Measurements from ENCODE around the gene KCTD12.

GRCh38 chr13:76888421-76888820 lies 2.2 kb upstream of the KCTD12 start:
- TF ChIP-seq, protein P1, sequence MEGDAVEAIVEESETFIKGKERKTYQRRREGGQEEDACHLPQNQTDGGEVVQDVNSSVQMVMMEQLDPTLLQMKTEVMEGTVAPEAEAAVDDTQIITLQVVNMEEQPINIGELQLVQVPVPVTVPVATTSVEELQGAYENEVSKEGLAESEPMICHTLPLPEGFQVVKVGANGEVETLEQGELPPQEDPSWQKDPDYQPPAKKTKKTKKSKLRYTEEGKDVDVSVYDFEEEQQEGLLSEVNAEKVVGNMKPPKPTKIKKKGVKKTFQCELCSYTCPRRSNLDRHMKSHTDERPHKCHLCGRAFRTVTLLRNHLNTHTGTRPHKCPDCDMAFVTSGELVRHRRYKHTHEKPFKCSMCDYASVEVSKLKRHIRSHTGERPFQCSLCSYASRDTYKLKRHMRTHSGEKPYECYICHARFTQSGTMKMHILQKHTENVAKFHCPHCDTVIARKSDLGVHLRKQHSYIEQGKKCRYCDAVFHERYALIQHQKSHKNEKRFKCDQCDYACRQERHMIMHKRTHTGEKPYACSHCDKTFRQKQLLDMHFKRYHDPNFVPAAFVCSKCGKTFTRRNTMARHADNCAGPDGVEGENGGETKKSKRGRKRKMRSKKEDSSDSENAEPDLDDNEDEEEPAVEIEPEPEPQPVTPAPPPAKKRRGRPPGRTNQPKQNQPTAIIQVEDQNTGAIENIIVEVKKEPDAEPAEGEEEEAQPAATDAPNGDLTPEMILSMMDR (IDR thresholded peaks at IDR 0.05): no peak
- no peak for TF ChIP-seq POLR2AphosphoS5 (IDR thresholded peaks at IDR 0.05)
- TF ChIP-seq POLR2A (IDR thresholded peaks at IDR 0.05): no peak
- TF ChIP-seq EP300 (IDR thresholded peaks at IDR 0.05; ENCODE audit: low read depth): no peak
